Stimulated activated CD4-positive, alpha-beta T cell treated with anti-CD3 and anti-CD28 coated beads, TNF-alpha, amount 100 ng/mL, for 4 hours (primary cell): ENCODE measurements around the gene EHD1.

Experiments used
- DNase-seq, 3 experiments: peaks; one replicate each; pipeline ENCODE4 v3.0.0-alpha.2; 2020; ENCODE audit warnings: low read depth in 3 of 3

Gene EHD1

DNA sequence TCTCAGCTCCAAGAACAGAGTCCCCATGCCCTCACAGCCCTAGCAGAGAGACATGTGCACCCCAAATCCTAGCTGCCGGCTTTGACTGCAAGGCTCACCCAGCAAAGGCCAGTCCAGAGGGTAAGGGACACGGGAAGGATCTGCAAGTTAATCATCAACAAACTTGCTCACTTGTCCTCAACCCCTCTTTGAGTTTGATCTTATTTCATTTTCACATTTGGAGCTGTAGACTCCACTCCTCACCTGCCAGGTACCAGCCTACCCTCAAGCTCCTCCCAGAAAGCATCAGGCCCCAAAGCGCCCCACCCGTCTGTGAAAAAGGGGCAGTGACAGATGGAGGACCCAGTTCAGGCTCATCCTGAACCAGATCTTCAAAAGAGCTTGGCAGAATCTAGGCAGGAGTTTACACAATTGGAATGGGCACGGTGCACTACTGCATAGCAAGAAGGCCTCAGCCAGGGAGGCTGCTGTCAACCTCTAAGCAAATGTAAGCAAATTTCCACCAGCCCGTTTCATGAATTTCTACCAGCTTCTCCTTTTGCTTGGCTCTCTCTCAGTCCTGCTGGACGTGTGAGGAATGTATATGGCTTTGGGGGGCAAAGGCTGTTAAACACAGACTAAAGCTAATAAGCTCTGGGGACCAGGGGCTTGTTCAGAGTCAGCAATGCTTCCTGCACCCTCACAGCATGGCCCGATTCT is 5.5 kb downstream of the EHD1 start:
- DNase-seq = no peak

DNA sequence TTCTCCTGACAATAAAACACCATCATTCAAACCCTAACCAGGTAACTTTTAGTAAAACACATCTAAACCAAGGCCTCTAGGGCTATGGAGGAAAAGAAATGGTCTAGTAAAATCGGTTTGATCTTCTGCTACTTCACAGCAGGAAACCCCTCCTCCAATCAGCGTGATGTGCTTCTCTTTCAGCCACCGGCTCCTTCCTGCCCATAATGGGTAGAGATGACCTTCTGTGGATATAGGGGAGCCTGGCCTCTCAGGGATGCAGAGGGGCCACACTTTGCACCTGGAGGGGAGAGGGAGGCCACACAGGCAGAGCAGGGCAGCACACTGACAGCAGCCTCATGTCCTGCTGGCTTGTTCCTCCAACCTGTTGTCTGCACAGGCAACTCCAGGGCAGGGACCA is 6.9 kb downstream of the EHD1 start:
- DNase-seq = no peak

DNA sequence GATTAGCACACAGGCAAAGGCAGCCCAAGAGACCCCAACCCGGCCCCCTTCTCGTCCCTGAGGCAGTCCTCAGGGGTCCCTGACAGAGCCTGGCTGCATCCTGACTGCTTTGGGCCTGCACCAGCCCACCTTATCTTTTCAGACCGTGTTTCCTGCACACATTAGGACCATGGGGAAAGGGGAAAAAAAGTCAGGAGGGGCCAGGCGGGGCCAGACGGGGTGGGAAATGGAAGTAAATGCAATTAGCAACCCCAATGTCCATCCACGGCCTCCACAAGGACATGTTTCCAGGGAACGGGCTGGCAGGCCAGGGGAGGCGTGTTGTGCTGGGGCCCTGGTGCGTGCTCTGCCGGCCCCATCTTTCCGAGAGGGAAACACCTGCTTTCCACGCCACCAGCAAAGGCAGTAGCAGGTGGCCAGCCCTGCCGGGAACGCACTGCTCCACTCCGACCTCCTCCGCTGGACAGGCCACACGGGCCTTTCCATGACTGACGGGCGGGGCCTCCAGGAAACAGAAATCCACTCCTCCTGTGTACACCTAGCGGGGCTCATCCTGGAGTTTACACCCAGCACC is 7.4 kb downstream of the EHD1 start:
- no peak for DNase-seq

DNA sequence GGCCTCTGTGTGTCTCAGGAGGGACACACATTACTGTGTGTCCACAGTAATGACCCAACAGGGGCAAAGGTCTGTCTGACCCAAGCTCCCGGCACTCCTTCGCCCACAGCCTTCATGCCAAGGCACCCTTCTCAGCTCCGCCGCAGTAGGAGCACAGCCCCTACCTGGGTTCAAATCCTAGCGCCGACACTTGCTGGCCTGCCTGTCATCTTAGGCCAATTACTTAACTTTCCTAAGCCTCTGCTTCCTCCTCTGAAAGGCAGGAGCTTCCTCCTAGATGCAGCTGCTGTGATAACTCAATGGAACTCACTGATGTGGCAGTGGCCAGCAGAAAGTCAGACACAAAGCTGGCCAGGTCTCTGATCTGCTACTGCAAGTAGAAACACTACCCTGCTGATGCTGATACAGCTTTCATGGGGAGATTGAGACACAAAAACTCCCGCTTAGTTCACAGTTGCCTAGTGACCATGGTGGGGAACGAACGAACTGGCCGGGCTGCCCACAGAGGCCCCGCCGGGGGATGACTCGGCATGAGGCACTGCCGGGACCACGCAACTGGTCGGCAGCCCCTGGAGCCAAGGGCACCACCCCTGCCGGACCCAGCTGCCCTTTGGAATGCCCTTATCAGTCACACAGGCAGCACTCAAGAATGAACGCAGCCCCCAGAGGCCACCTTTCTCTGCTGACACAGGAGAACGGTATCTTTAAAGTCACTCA is 8.1 kb downstream of the EHD1 start:
- no peak for DNase-seq

DNA sequence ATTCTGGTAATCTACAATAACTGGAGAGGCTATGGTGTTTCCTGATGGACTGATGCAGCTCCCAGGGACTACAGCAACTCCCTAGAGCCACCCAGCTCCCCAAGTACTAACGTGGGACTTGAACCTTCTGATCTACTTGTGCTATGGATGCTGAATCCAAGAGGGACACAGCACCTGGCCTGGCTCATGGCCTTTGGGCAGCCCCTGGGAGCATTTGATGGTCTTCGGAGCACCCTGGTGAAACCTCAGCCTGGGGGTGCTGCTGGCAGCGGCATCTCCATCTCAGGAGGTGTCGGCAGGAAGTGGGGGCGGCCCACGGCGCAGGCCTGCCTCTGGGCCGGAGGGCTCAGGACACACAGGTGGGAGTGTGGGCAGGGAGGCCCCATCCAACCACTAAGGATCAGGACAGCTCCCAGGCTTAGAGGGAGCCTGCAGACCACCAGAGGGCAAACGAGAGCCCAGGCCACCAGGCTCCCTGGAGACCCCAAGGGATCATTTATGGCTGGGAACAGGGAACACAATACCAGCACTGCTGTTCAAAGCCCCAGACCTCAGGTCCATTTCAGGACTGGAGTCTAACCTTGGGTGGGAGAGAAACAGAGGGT is 8.7 kb downstream of the EHD1 start:
- DNase-seq = no peak

DNA sequence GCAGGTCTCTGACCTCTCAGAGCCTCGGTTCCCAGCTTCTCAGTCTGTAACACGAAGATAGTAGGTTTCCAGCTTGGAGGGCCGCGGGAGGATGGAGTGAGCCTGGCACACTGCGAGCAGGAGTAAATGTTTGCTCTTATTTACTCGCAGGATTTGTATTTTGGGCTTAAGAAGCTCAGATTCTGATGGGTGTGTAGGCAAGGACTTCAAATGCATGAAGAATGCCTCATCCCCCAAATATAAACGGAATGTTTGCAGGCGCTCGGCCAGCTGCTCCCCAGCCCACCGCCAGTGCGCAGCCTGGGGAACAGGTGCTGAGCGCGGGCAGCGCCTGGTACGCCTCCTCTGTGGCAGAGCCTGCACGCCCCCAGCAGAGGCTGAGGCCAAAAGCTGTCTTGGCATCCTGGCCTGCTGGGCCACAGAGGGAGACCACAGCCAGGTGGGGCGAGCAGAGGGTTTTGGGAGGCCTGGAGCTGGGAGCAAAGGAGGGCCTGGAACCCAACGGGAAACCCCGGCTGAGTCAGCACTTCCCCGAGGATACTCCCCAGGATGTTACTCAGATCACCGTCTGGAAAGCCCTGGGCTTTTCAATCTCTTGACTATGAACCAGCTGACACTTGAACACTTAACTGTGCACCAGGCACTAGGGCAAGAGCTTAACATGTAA is 9.4 kb downstream of the EHD1 start:
- DNase-seq = no peak

DNA sequence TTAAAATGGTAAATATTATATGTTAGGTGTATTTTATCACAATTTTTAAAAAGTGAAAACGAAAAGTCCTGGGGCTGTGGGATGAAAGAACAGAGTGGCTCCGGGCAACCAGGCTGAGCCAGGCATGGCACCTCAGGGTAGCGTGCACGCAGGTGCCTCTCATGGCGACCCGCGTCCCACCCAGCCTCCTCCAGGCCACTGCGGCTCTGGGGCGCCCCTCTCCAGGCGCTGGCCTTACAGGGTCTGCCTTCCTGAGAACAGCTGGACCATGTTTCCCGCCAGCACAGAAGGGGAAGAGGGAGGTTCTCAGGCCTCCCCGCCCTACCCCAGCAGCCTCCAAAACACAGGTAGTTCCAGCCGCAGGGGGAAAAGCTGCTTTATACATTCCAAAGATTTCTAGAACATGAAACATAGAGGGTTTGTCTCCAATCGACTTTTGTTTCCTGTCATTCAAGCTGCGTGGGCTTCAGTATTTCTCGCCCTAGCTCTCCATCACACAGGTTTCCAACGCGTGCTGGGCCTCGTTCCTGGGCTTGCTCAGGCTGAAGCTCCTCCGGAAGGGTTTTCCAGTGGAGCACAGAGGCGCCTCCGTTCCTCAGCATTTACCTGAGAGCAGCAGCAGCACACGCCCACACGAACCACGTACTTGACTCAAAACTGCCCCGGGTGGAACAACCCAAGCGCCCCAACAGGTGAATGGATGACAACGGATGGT is 10.5 kb downstream of the EHD1 start:
- no peak for DNase-seq

DNA sequence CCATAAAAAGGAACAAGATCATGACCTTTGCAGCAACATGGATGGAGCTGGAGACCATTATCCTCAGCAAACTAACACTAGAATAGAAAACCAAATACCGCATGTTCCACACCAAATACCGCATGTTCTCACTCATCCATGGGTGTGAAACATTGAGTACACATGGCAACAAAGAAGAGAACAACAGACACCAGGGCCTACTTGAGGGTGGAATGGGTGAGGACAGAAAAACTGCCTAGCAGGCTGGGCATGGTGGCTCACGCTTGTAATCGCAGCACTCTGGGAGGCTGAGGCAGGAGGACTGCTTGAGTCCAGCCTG is 12.3 kb downstream of the EHD1 start:
- no peak for DNase-seq

DNA sequence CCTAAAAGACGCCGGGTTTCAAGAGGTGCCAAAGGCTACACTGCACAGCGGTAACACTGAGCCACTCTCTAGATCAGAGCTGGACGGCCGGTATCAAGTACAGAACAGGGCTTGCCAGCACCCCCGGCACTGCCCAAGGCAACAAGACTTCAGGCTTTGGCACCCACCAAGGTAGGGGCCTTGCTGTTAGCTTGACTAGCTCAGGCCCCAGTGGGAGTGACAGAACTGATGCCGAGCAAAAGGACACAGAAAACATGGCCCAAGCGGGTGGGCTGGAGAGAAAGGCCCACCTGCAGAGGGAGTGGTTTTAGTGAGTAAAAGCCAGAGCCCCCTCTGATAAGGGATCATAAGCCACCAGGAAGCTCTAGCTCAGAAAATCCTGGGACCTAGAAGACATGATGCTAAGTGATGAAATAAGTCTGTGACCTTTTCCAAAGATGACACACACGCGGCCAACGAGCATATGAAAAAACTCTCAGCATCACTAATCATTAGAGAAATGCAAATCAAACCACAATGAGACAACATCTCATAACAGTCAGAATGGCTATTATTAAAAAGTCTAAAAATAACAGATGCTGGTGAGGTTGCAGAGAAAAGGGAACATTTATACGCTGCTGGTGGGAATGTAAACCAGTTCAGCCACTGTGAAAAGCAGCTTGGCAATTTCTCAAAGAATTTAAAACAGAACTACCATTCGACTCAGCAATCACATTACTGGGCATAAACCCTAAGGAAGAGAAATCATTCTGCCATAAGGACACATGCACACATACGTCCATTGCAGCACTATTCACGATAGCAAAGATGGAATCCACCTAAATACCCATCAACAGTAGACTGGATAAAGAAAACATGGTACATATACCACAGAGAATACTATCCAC is 12.9 kb downstream of the EHD1 start:
- DNase-seq = no peak

DNA sequence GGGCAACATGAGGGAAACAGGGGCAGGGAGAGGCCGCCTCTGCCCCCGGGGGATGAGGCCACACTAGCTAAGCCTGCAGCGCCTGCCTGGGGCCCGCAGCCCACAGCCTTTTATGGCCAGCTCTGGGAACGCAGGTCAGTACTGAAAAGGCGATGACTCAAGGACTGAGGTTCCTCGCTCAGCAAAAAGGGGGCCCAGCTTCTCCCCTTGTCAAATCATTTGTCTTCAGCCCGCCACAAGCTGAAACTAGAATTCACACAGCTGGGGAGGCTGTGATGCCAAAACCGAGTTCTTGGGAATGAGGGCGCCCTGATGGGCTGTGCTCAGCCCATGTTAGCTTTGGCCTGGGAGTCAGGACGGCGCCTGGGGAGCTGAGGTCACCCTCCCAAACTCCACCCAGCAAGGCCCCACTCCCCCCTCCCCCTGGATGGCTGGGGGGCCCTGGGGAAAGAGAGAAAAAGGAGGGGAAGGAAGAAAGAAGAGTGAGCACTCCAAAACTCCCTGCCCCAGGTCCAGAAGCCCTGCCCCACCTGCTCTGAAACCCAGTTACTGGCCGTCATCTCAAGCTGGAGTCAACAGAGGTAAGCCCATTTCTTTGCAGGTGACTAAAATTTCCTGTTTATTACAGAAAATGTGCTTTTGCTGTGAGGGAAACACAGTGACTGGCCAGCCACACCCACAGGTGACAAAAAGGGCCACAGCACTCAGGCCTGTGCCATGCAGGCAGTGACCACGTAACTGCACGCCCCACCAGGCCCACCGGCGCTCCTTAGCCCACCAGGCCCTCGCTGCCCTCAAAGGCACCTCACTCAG is 13.7 kb downstream of the EHD1 start:
- no peak for DNase-seq

DNA sequence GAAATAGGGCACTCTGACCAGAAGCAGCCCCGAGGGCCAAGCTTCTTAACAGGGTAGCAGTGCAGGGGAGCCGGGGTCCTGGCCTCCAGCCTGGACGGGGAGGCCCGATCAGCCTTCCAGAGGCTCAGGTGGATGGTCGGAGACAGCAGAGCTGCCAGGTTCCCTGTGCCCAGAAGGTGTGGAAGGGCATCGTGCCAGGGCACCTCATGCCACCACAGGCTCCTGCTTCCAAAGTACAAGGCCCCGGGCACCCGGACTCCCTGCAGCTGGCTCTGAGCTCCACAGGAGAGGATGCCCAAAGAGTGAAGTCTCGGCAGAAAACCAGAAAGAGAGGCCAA is 14.3 kb downstream of the EHD1 start:
- DNase-seq = no peak

DNA sequence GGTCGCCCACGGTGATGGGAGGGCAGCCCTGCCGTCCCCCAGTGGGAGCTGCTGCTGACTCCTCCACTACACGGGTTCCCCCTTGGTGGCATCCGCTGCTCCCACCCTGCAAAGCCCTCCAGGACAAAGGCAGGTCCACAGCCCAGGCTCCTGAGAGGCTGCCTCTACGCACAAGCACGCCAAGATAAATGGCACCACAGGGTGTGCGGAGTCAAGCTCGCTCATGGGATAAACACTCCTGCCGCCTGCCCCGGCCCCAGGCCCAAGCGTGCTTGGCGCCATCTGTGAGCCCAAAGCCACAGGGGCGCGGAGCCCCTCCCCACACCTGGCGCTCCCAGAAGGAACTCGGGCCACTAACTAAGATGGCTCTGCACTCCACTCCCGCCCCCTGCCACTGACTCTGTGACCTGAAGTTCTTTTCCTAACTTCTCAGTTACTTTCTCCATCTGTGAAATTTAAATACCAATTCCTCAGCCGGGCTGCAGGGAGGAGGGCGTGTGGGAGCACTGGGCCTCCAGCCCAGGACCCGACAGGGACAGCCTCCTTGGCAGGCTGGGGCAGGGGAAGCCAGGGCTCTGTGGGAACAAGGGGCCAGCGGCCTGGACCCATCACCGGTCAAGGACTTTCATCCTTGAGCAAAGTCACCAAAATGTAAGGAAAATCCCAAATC is 14.9 kb downstream of the EHD1 start:
- DNase-seq = no peak

DNA sequence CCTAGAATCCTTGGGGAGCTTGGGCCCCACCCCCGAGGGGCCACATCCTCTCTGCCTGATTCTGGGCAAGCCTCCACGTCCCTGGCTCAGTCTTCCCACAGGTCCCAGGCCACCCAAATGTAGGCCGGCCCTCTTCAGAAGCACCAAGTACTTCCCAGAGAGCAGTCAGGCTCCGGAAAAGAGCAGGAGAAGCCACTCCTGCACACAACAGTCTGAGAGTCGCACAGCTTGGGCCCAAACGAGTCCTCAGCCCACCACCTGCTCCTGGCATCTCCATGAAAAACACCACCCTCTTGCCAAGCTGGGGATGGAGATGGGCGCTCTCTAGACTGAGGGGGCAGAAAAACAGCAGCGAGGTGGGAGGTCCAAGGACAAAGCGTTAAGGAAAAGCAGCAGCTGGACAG is 15.4 kb downstream of the EHD1 start:
- DNase-seq = no peak

DNA sequence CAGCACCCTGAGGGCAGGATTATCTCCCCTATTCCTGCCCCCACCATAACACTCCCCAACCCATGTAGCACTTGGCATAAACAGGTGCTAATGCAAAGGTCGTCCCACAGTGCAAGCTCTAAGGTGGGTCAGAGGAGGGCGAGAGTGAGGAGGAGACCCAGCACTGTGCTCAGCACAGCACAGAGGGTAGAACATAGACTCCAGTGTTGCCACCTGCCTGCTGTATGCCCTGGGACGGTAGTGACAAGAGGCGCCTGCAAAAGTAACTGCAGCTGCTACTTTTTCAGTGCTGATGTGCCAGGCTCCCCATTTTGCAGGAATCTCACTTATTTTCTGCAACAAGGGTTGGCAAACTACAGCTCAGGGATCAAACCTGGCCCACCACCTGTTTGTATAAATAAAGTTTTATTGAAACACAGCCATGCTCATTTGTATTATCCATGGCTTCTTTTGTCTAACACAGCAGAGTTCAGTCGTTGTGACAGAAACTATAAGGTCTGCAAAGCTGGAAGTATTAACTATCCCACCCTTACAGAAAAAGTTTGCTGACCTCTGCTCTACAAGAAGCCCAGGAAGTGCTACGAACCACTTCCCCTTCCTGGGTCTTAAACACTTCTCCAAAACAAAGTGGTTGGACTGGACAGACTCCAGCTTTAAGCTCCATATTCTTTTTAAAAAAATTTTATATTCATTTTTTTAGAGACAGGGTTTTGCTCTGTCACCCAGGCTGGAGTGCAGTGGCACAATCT is 17.0 kb downstream of the EHD1 start:
- DNase-seq = no peak

DNA sequence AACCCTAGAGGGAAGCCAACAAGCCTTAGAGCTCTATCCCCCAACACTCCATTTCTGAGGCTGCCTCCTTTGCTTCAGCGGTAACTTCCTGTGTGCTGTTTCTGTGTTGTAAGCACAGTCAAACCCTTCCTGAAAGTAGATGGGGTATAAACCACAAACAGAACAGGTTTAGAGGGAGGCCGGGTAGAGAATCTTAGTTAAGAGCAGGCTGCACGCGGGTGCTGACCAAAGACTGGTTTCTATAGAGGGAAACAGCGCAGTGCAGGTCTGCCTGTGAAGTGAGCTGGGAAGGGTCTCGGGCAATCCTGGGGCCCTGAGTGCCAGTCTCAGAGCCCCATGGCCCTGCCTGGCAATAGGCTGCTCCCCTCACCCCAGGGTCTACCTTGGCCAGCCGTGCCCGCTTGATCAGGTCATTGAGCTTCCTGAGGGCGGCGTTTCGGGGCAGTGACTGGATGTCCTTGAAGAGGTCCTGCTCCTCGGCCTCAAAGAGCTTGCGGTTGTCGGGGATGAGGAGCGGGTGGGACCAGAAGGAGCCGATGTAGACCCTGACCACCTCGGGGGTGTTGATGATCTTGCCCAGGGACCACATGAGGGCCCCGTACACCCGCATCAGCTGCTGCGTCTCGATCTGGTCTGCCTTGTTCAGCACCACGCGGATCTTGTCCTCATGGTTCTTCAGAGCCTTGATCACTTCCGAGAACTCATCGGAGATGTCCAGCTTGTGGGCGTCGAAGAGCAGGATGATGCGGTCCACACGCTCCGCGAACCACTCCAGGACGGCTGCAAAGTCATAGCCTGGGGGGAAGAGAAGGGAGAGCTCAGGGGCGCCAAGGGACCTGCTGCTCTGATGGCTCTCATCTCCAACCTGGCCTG is 18.6 kb downstream of the EHD1 start:
- DNase-seq = no peak

DNA sequence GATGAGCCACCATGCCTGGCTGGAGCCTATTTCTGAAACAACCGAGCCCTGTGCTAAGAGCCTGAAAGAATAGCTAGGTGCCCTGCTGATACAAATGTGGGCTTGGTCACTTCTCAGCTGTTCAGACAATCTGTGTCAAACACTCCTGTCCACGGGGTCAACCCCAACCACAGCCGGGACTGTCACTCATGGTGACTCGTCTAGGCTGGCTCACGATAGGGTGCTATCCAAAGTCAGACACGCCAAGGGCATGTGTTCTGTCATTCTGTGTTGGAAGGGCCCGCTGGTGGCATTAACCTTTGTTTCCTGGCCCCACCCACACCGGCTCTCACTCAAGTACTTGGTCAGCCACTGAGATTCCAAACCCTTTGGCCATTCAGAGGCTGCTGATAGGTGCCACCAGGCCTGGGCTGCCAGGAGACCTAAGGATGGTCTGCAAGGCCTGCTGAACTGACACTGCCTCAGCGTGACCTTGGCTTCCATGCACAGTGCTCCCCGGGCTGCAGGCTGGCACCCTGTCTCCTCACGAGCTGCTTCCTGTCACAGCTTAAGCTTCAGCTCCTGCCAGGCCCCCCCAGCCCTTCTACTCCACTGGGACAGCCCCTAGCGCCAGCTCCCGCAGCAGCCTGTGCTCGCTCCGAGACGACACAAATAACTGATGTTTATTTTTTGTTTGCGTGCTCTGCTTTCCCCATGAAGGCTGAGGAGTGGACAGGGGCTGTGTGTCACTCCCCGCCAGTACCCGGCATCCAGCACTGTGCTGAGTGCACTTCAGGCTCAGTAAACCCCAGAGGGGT is 19.8 kb downstream of the EHD1 start:
- no peak for DNase-seq

DNA sequence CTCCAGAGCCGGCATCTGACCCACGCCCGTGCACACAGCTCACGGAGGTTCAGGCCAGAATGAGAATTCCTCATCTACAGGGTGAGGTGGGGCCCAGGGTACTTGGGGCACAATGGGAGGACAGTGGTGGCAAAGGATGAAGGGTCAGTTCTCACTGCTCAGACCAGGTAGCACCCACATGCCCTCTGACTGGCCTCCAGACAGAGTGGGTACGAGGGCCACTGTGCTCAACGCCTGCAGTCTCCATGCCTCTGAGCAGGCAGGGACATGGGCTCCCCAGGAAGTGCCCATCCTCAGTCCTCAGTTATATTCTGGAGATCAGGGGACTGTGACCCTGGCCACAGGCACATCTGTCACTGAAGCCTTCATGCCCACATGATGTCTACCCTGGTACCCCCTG is 20.9 kb downstream of the EHD1 start:
- DNase-seq = no peak
